ENCODE measurements around the gene SLC22A12.

Gene SLC22A12

DNA sequence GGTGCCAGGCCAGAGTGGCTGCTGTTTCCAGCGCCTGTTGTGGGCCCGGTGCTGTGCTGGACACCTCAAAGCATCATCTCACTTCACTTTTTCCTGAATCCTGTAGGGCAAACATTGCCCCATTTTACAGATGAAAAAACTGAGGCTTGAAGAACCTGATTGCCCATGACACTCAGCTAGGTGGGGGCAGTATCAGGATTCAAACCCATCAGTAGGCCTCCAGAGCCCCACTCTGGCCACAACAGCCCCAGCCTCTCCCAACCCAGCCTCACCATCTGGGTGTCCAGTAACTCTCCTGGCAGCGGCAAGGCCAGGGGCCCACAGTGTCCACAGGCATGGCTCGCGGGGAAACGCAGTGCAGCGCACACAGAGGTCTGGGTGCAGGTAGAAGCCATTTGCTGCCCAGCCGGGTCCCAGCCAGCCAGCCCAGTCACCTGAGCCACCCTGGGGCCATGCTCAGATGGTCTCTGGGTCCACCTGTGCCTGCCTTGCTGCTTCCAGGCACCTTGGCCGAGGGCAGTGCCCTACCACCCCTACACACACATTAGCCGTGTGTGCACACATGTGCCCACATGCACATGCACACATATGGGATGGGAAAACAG is 11.5 kb downstream of the SLC22A12 start:
- DNase-seq (ENCODE audit: low read depth in 1 of 2, low spot score in 1 of 2) = no peak

DNA sequence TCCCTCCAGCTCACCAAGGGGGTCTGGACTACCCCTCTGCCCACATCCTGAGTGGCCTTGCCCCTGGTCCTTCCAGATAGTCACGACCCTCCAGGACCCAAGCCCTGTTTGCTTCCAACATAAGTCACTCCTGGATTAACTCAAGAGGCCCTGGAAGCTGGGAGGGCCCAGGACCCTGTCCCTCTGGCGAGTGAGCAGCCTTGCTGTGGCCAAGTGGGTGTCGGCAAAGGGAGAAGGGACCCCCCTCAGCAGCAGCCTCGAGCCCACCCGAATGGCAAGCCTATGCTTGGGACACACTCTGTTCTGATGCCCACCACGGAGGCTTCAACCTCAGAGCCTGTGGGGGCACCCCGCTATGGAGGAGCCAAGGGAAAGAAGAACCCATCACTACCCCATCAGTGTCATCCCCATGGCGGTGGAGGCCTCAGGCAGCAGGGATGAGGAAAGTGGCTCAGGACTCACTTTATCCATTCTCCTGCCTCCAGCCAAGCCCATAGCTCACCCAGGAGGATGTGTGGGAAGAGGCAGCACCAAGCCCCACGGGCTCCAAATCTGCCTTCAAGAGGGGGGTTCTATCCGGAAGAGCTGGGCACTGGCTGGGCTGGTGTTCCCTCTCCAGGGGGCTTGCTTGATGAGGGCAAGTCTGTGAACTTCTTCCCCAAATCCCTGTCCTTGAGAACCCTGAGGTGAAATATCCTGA is 12.5 kb downstream of the SLC22A12 start:
- DNase-seq (ENCODE audit: low read depth in 1 of 2, low spot score in 1 of 2) = no peak

DNA sequence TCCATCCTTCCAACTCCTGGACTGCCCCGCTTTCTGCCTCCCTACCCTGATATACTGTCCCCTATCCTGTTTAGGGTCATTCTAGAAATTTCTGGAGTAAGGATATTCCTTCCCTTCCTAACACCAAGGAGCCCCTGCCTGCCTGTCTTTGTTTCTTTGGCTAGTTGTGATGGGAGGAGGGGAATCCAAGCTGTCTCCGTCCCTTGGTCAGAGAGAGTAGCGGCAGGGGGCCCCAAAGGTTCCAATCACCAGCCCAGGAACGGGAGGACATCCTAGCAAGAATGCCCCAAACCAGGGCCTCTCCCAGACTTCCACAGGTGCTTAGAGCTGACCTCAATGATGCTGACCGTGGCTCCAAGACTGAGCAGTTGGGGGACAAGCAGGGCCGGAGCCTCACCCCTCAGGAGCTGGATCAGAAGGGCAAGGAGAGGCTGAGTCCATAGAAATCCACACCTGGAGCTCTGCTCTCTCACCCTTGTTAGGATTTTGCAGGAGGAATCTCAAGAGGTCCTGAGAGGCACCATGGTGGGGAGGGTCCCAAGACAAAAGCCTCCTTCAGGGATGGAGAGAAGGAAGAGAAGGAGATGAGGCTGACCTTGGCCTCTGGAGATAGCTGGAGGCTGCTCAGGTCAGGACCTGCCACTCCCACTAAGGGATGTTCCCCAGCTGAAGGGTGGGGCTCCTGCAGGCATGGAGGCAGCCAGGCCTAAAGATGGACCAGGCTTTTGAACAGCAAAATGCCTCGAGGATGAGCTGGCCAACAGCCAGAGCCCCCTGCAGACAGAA is 13.6 kb downstream of the SLC22A12 start:
- DNase-seq (ENCODE audit: low read depth in 1 of 2, low spot score in 1 of 2) = no peak

DNA sequence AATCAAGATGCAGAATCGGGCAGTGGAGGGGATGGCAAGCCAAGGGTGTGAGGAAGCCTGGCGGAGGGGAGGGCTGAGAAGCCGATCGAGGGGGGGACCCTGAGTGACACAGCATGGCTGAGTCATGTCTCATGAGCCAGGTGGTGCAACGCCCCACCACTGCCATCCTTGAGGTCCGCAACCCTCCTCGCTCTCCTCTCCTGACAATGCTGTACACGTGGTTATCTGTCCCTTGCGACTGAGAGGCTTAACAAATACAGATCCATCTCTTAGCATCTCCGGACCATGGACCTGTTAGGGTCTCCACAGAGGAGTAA is 14.2 kb downstream of the SLC22A12 start:
- DNase-seq (ENCODE audit: low read depth in 1 of 2, low spot score in 1 of 2) = no peak

DNA sequence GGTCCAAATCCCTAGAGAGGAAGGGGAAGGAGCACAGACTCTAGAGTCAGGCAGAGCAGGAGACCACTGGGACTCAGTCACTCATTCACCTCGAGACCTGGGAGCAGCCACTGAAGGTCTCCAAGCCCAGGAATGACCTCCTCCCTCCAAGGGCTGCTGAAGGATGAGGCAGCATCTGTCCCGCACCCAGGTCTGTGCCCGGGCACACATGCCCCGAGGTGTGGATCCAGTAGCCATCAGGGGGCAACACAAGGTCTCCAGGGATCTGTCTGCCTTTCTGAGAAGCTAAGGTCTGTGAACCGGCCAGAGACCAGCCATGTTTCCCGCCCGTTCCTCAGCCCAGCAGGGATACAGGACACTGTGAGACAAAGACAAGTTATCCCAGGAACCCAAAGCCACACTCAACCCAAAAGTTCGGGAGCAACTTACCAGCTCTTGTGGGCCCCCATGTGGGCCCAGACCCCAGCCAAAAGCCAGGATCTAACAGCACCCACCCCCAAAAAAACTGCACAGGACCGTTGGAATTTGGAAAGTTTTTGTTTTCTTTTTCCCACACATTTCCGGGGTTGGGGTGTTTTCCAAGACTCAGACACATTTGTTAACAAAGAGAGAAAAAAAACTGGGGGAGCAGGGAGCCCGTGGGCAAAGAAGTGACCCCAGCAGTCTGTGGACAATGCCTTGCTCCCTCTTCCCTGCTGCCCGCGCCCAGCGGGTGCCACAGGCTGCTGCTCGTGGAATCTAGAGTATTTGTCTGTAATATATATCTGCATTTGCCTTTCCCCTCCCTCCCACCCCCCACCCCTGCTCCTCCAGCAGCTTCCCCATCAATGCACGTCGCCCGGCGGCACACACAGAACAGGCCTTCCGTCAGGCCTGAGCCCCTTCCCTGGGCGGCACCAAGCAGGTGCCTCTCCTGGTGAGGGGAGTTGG is 14.9 kb downstream of the SLC22A12 start:
- DNase-seq (ENCODE audit: low read depth in 1 of 2, low spot score in 1 of 2) = no peak

DNA sequence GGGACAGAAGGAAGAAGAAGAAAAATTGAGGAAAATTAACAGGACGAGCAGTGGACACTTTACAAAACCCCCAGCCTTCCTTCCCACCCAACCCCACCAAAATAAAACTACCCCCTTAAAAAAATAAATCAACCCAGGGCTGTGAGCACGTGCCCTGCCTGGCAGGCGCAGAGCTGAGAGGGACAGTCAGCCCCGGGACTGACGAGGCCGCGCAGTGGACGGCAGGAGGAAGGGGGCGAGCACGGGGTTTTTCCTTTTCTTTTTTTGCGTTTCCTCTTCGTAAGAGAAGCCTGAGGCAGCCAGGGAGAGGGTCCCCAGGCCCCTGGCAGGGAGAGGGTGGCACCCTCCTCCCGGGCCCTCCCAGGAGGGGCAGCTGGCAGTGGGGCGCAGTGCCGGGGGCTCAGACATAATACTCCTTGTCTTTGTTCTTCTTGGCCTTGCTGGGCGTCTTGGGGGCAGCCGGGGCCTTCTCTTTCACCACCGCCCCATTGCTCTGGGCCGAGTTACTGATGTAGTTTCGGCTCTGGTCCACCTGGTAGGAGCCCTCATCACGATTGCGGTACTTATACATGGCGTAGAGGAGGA is 15.9 kb downstream of the SLC22A12 start:
- DNase-seq (ENCODE audit: low read depth in 1 of 2, low spot score in 1 of 2) = no peak

DNA sequence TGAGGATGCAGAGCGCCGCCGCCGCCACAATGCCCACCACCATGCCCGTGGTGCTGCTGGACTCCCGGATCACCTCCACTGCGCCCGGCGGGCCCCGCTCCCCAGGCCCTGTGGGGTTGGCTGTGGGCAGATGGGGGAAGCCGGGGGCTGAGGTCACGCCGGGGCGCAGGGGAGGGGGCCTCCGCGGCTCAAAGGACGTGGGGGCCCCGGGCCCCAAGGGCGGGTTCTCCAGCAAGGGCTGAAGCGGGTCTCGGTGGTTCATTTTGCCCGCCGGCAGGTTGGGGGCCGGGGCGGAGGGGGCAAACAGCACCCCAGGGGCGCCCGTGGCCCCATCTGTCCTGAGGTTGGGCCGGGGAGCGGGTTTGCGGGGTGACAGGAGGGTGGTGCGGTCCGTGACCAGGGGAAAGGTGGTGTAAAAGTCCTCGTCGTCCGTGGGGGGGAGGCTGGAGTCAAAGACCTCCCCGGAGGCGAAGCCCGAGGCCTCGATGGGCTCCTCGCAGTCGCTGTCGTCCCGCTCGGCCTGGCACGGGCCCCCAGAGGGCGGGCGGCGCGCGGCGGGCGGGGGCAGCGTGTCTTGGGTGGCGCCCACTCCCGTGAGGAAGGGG is 16.5 kb downstream of the SLC22A12 start:
- DNase-seq (ENCODE audit: low read depth in 1 of 2, low spot score in 1 of 2) = no peak

DNA sequence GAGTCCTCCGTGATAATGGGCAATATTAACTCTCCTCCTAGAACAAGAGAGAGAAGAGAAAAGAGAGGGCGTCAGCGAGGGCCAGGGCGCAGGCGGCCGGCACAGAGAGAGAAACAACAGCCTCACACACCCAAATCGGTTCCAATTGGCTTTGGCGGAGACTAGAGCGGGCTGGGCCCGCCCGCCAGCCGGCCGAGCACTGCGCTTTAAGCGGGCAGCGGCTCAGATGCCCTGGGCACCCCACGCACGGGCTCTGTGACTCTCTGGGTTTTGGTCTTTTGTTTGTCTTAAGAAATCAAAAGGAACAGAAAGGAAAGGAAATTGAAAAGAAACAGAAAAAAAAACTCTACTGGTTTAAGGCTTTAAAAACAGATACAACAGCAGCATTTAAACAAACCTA is 17.0 kb downstream of the SLC22A12 start:
- no peak for DNase-seq (ENCODE audit: low read depth in 1 of 2, low spot score in 1 of 2)

DNA sequence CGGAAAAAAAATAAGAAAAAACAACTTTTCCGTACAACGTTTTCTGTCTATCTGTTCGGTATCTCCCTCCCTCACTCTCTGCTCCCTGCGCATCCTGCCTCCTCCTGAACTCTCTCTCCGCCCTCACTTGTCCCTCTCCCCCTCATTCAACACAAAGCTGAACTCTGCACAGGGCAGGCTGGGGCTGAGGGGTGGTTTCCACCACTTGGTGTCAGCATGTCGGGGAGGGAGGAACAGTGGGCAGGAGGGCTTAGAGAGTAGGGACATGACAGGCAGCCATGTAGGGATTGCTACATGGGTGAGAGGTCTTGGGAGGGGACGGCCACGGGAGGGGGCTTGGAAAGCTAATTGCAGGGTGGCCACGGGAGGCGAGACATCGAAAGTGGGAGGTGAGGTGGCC is 17.6 kb downstream of the SLC22A12 start:
- no peak for DNase-seq (ENCODE audit: low read depth in 1 of 2, low spot score in 1 of 2)

DNA sequence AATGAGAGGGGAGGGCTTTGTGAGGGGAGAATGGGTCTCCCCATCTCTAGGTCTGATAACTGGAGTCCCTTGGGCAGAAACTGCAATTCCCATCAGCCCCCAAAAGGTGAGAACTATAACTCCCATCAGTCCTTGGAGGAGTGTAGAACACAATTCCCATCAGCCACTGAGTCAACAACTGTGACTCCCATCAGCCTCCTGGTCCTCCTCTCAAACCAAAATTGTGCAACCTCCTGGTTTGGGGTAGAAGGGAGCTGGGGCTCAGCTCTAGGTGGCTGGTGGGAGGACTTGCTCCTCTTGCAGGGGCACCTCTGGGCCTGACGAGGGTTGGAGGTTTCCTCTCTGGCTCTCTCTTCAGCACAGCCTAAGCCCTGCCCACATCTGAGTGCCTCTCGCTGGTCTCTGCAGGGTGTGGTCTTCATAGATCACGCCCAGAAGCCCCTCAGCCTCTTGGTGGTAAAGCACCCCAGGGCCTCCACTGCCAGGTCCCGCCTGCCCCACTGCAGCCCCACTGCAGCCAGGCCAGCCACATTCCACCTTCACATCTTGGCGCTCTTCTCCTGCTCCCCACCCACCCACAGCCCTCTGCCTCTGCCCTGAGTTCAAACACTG is 18.5 kb downstream of the SLC22A12 start:
- no peak for DNase-seq (ENCODE audit: low read depth in 1 of 2, low spot score in 1 of 2)

DNA sequence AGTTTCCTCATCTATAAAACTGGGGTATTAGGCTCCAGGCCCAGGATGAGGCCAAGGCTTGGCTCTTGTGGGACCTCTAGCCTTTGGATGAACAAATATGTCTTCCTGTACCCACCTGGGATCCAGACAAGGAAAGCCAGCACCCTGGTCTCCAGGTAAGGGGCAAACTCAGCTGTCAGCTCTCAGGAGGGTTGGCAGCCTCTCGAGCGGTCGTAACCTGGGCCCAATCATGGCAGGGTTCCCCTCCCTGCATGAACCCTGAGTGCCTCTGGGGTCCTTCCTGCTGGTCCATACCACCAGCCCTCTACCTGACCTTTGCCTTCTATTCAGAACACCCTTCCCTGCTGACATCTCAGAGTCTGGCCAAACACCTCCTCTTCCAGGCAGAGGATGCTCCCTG is 19.6 kb downstream of the SLC22A12 start:
- DNase-seq (ENCODE audit: low read depth in 1 of 2, low spot score in 1 of 2) = no peak

DNA sequence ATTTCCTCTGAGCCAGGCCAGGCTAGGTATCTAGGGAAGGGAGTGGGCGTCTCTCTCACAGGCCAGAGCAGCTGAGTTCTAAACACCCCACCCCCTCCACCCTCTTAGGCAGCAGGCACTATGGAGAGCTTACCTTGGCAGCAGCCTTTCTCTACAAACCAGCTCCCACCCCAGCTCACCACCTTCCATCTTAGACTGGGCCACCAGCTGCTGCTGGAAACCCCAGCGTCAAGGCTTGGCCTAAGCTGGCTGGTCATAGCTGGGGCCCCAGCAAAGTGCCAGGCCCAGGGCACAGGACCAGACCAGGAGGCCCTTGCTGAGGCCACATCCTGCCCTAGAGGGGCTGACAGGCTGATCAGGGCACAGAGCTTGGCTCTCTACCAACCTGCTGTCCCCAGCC is 20.2 kb downstream of the SLC22A12 start:
- no peak for DNase-seq (ENCODE audit: low read depth in 1 of 2, low spot score in 1 of 2)

DNA sequence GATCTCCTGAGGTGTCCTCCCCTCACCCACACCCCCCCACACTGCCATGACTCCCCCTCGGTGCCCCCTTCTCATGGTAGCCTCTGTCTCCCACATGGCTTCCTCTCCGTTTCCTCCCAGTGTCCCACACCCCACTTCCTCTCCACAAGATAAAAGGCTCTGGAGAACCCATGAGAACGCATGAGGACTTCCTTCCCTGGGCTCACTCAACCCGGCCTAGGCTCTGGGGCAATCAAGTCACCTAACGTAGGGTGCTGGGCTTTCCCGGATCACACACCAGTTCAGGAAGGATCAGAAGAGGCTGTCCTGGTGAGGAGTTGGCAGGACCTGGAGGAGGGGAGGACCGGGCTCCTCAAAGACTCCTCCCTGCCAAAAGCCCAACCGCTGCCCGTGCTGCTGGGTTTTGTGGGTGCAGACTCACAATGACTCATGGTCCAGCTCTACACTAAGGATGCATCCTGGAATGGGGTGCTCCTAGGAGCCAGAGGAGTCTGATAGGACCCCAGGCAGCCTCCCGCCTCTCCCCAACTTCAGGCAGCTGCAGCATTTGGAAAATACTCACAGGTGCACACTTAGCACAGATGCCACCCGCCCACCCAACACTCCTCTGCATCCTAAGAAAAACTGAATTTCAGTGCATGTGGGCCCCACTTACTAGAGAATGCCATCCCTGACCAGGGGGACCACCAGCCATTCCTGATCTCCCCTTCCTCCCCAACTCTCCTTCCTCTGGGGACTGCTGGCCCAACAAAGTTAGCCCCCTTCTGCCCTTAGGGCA is 21.0 kb downstream of the SLC22A12 start:
- no peak for DNase-seq (ENCODE audit: low read depth in 1 of 2, low spot score in 1 of 2)

DNA sequence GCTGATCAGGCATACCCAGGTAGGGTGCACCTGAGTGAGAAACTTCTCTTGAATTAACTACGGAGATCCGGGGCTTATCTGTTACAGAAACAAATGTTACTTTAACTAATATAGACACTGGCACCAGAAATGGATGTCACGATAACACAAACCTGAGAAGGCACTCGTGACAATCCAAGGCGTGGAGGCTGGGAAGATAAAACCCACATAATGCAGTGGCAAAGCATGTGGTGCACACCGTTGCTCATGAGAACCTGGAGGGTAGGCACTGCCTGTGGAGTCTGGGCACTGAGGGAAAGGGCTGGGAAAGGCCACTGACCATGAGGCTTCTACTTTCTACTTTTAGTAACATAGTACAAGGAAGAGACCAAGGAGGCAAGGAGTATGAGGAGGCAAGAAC is 22.6 kb downstream of the SLC22A12 start:
- no peak for DNase-seq (ENCODE audit: low read depth in 1 of 2, low spot score in 1 of 2)

DNA sequence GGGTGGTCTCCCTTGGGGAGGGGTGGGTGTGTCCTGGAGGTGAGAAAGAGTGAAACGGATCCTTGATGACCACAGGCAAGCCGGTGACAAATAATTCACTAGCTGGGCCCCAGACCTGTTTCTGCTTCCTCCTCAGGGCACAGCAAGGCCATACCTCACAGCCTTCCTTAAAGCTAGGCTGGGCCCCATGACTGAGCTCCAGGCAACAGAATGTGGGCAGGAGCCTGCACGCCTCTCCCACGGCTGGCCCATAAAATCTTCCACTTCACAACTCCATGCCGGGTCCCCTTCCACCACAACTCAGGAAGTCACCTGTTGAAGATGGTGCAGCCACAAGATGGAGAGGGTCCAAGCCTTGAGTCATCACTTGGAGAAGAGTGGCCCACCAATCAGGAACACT is 23.9 kb downstream of the SLC22A12 start:
- DNase-seq (ENCODE audit: low read depth in 1 of 2, low spot score in 1 of 2) = no peak

DNA sequence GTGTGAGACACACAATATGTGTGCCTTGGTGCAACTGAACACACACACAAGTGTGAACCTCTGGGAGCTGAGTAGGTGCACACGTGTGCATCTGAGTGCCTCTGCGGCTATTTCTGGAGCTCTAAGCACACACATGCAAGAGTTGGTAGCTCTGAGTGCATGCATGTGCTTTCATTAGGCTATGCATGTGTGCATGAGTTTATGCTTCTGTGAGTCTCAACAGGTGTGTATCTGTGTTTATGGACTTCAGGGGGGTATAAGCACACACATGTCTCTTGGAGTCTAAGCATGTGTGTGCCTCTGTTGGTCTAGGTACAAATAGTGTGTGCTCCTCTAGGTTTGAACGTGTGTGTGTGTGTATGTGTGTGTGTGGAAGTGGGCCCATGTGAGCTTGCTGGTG is 25.8 kb downstream of the SLC22A12 start:
- no peak for DNase-seq (ENCODE audit: low read depth in 1 of 2, low spot score in 1 of 2)

DNA sequence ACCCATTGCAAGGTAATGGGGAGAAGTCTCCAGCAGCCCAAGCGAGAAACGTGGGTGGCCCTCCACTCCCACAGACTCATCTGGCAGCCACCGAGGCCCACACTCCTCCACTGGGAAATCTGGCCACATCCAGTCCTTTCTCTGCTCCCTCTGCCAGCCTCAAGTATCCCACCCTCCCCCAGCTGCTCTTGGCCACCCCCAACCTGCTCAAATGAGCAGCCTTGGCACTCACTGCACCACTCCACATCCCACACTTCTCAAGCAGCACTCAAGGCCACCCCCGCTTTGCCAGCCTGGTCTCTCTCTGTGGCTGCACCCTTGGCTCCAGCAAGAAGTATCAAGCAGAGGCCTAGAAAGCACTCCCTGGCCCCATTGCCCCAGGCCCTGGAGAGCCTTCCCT is 28.2 kb downstream of the SLC22A12 start:
- no peak for DNase-seq (ENCODE audit: low read depth in 1 of 2, low spot score in 1 of 2)

DNA sequence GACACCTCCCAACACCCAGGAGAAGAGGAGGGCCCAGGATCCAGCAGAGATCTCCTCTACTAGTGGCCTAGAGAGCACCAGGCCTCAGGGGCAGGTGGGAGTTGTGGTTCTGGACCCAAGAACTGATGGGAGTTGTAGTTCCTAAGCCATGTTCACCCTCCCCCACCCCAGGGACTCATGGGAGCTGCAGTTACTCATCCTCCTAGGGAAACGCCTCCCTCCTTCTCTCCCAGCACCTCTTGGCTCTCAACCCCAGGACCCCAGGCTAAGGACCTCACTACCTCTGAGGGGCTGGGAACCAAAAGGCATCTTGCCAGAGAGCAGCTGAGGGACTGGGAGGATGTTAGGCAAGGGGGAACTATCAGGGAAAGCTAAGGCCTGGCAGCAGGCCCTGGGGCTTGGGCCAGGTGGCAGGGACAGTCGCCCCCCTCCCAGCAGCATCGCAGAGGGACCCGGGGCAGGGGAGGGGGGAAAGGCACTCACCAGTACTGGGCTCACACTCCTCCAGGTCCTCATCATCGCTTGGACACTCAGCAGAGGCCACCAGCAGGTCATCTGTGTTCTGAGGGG is 28.9 kb downstream of the SLC22A12 start:
- no peak for DNase-seq (ENCODE audit: low read depth in 1 of 2, low spot score in 1 of 2)

DNA sequence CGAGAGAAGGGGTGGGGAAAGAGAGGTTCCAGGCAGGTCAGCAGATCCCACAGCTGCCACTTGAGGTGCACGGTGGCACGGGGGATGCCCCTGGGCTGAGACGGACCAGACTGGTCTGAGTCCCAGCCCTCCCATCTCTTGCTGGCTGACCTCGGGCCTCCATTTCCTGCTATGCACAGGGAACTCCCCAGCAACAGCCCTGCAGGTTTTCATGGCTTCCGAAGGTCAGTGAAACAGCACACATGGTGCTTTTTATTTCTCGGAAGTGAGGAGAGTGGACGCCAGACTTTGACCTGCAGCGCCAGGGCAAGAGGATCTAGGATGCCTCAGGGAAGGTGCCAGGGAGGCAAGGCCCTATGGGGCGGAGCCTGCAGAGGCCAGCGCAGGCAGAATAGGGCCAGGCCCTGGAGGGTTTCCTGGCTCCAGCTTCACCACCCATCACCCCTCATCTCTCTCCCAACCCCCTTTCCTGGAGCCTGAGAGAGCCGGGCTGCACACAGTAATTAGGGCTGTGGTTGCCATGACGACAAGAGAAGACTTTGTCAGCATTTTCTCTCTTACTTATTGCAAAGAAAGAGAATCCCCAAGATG is 29.5 kb downstream of the SLC22A12 start:
- no peak for DNase-seq (ENCODE audit: low read depth in 1 of 2, low spot score in 1 of 2)

Measured in activated CD4-positive, alpha-beta T cell treated with anti-CD3 and anti-CD28 coated beads, Interleukin-2, amount 50 U/mL, for 24 hours (primary cell).